HG02943 (cell line): ENCODE results near the gene JAML.
A peak's percentile ranks its signal among the peaks of the same experiment; 100 is the strongest.

Source experiments
- ATAC-seq: cut with Tn5 transposase; IDR thresholded peaks from one replicate; pipeline ENCODE4 v1.9.1; 2021; ENCODE audit warnings: mild to moderate bottlenecking, low read depth, moderate library complexity; ENCODE audit not compliant: unreplicated experiment

JAML gene, protein sequence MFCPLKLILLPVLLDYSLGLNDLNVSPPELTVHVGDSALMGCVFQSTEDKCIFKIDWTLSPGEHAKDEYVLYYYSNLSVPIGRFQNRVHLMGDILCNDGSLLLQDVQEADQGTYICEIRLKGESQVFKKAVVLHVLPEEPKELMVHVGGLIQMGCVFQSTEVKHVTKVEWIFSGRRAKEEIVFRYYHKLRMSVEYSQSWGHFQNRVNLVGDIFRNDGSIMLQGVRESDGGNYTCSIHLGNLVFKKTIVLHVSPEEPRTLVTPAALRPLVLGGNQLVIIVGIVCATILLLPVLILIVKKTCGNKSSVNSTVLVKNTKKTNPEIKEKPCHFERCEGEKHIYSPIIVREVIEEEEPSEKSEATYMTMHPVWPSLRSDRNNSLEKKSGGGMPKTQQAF

DNA sequence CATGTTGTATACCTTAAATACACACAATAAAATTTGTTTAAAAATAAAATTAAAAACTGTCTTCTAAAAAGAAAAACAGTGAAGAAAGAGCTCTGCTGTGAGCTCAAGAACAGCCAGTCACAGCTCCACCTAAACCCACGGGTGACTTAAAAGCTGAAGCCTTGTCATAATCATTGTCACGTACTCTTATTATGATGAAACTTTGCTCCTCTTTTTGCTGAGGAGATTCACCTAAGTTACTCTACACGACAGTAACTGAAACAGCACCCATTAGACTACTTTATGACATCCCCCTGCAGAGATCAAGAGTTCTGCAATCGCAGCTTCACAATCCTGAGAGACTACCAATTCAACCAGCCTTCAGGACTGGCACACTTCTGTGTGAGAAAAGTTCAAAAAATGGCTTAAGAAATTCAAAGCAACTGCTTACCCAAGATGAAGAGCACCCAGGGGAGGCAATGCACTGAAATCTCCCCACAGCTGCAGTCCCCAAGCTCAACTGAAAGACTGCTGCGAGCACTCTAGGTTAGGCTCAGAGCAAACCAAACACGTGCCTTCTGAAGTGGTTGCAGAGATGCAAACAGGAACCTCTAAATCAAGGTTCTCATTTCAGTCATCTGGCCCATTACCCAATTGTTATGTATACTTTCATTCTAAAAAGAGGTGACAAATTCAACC lies at the start of gene JAML:
JAML (minus strand) TSS at position 501 of the 678 bp plus-strand sequence. CDS start 10,145 bp downstream, outside the sequence.
- ATAC-seq, result no peak

DNA sequence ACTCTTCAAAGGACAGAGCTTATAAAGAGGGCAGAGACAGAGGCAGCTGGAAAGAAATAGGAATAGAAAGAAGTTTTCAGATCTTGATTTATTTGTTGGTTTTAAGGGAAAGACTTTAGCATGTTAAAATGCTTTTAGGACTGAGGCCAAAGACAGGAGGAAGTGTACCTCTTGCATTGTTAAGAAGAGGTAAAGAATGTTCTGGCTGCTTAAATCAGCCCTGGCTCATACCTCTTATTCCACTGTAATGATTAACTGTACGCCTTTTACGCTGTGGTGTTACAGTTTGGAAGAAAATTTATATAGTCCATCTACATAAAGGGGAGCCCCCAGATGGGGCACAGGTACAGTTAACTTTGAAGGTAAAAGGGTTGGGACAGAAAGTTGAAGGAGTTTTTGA lies 49.4 kb upstream of the JAML start:
- ATAC-seq, result no peak

DNA sequence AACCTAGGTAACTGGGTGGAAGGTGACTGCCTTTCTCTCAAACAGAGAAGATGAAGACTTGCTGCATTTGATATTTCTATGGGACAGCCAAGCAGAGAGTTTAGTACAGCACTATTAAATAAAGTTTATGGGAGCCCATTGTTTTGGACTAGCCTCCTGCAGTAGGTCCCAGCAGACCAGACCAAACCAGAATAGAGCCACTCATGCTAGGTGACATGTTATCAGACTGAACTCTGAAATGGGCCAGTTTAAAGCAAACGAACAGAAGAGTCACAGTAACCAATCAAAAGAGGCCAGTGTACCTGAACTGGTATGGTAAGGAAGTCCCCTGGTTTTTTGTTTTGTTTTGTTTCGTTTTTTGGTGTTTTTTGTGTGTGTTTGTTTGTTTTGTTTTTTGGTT lies 47.2 kb upstream of the JAML start:
- ATAC-seq, result no peak

DNA sequence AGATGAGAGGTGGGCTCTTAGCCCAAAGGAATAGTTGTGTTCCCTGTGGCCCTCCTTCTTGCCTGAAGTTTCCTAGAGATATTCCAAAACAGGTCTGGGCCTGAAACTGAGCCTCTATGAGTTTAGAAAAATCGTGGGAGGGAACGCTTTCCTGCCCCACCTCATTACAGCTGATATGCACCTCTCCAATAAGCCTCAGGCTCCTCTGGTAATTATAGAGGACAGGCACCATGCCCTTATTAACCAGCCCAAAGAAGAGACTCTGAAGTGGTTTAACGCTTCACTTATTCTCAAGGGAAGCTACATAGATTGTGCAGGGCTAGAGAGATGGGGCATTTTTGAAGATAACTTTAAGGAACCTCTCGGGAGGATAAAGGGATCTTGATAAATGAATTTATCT lies 42.7 kb upstream of the JAML start:
- ATAC-seq, result no peak

DNA sequence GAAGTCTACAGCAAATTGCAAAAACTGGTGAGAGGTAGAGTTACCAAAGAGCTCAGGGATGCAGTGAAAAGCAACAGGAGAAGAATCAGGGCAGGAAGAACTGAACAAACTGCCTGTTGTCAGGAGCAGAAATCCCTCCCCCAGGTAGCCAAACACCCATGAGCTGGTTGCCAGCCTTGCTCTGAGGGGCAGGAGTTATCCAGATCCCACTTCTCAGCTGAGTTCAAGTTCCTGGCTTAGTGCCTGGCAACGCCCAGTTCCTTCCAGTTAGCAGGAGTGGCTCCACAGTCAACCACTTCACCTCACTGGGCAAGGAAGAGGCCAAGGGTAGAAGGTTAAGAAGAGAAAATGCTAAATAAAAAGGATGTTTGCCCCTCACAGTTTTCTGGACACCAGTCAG lies 41.1 kb upstream of the JAML start:
- no peak for ATAC-seq

DNA sequence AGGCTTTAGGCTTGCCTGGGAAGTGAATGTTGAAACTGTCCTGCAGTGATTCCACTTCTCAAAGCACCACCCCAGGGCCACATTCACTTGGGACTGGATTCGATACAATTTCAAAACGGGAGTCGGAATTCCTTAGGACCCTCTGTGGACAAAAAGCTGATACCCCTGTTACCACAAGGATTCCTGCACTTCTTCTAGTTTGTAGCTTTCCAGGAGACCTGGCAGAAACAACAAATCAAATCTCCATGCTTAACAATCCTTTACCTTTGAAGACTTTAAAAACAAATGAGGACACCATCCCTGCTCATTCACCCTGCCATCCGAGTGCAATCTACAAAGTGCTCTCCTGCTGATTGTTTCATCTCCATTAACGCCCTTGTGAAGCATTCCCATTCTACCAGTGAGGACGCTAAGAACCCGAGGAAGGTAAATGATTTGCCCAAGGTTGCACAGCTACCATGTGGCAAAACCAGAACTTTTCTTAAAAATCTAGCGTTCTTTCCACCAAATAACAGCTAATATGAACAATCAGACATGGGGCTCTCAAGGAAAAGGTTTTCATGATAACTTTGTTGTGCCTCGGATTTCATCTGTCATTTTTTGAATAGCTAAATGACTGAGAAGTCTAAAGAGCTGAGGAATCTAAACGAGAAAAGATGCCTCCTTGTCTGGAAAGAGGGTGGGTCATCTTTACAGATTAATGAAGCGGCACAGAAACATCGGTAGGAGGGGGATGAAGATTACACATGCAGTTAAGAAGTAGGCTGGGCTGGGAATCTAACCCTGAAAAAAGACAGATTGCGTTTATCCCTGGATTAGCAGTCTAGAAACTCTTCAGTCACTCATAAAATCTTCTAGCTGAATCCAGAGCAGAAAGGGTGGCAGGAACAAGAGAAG lies 40.0 kb upstream of the JAML start:
- no peak for ATAC-seq

DNA sequence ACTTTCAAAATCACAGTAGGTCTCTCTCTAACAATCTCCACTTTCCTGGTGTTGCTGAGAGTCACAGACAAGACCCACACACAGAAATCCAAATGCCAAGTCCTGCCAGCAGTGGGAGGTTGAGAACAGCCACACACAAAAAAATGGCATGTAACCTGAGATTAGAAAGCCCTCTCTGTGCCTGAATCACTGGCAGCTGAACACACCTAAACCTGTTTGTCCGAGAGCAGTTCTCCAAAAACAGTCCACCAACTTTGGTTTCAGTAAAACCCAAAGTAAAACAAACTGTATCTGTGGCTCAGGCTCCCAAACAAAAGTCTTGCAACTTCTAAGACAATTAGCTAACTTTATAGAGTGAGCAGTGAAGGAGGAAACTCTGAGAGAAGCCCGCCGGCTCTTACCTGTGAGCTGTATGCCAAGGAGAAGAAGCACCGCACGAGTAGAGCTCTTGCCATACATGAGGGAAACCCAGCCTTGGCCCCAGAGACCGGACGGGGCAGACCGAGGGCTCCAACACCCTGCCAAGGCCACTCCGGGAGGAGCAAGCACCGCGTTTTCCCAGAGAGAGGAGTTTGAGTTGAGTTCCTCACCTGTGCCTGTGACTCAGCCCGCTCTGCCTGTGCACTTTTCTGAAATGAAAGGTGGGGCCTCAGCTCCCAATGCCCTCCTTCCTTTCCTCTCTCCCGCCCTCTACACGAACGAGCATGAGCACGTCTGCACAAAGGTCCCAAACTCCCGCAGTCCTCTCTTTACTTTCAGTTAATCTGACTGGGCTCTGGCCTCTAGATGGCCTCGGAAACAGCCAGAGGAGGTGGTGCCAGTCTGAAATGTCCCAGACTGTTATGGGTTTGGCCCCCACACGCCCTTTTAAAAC lies 39.1 kb upstream of the JAML start, which contains the start of gene MPZL2:
MPZL2 (minus strand) TSS at position 603 of the 874 bp plus-strand sequence; CDS start at position 459, 144 bp downstream.
- ATAC-seq, result no peak

DNA sequence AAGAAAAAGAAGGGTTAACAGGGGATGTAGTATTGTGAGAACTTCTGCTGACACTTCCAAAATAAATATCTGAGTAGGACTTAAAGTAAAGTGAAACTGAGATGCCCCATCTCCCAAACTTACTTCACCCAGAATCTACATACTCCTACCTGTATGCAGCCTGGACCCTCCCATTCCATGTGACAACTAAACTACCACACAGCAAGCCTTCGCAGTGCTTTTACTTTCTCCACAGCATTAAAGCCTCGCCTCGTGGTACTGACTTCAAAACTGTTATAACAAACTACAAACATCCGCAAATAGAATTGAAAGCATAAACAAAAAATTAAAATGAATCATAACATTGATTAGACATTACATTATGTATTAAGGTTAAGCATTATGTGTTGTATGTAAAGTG lies 38.3 kb upstream of the JAML start:
- ATAC-seq, result no peak

DNA sequence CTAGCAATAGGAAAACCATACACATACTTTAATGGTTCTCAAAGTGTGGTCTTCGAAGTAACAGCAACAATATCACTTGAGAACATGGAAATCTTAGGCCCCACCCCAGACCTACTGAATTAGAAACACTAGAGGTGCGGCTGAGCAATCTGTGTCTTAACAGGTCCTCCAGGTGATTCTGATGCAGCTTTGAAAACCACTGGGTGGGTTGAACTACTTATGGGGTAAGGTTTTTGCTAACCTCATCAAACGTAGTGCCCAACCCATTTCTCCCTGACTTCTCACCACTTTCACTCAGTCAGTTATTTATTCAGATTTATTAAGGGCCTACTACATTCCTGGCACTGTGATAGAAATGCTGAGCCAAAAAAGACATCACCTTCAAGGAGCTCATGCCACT lies 35.5 kb upstream of the JAML start:
- no peak for ATAC-seq

DNA sequence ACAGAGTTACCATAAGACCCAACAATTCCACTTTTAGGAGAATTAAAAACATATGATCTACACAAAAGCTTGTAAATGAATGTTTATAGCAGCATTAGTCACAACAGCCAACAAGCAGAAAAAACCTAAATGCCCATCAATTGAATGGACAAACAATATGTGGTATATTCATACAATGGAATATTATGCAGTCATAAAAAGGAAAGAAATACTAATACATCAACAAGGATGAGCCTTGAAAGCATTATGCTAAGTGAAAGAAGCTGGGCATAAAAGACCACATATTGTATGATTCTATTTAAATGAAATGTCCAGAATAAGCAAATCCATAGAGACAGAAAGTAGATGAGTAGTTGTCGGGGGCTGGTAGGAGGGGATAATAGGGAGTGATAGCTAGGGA lies 34.3 kb upstream of the JAML start:
- ATAC-seq, result no peak

DNA sequence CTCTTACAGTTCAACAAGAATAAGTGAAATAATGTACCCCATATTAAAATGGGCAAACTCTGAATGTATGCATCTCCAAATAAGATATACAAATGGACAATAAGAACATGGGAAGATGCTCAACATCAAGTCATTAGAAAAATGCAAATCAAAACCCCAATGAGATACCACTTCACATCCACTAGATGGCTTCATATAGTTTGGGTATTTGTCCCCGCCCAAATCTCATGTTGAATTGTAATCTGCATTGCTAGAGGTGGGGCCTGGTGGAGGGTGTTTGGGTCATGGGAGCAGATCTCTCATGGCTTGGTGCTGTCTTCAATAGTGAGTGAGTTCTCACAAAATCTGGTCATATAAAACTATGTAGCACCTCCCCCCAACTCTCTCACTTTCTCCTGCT lies 33.6 kb upstream of the JAML start:
- no peak for ATAC-seq

DNA sequence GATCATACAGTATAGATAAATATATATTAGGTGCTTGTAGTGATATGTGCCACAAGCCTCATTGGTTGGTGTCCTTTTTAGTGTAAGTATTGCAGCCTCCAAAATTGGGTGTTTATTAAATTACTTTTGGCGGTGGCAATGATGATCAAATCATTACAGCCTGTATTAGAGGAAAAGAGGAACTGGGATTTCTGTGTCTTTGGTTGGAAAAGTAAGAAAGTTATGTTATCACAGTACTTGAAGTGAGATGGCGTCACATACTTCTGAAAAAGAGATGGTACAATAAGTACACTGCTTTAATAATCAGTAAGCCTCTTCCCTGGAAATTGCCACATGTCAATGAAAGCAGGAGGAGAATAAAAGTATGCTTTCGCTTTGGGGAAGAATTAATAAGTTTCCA lies 27.9 kb upstream of the JAML start:
- ATAC-seq, result no peak

DNA sequence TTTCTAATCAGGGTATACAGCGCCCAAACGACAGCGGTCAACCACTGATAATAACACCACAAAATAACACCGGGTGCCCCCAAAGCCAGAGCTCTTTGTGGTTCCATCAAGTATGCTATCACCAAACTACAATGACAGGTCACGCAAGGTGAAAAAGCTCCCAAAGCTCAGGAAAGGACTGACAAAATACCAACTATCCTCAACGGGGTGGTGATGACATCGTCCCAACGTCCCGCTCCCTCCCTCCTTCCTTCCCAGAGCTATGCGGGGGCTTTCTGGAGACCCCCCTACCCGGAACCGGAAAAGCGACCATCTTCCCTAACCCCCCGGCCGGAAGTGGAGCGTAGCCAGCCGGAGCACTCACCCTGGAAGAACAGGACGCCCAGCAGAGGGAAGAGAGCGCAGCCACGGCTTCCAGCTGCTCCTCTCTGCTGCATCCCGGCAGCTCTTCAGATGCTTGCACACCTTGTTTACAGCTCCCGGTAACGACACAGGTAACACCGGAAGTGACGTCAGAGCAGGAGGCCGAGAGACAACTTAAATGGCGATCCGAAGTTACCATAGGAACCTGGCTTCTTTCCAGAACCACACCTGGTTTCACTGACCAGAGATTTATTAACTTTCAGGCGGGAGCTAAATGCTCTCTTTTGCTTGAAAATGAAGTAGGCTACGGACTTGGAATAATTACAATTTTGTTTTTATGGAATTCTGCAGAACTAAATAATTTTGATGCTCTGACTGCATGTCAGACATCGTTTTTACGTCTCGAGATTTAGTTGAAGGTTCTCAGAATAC lies 27.2 kb upstream of the JAML start, which contains the start of gene MPZL3:
MPZL3 (minus strand) TSS at position 508 of the 795 bp plus-strand sequence; CDS start at position 437, 71 bp downstream.
- peak; percentile 57 for ATAC-seq

DNA sequence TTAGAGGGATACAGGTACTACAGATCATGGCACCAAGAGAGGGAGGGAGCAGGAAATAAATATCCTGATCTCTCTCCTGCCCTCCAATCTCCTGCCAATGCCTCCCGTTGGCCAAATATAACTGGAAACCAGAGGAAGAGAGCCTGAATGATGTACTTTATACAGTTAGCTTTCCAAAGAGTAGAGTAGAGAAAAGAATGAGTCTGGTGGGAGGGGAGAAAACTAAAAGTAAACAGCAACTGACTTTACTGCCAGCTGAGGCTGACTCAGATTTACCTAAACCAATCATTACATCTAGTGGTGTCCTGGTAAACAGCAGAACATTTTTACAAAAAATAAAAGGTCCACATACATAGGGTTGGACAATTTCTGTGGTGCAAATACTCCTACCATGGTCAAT lies 22.2 kb upstream of the JAML start:
- ATAC-seq, result no peak

DNA sequence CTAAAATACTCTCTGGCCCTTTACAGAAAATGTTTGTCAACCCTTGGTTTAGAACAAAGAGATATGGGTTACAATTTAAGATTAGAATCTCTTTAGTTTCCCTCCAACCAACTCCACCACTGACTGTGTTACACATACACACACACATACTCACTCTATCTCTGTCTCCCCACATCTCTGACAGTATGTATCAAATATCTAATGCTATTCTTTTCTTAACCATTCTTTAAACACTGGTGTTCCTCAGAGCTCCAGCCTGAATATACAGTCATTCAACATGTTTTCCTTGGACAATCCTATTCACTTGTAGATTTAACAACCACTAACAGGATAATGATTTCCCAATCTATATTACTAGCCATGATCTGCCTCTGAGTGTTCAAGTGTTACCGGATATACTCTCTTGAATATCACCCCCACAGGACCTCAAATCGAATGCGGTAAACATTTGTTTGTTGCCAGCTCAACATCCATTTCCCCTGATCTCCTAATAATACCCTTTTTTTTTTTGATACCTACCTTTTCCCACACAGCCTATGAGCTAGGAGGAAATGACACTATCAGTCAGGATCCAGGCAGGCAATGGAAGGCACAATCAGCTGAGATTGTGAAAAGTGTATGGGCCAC lies 21.2 kb upstream of the JAML start:
- ATAC-seq, result no peak

DNA sequence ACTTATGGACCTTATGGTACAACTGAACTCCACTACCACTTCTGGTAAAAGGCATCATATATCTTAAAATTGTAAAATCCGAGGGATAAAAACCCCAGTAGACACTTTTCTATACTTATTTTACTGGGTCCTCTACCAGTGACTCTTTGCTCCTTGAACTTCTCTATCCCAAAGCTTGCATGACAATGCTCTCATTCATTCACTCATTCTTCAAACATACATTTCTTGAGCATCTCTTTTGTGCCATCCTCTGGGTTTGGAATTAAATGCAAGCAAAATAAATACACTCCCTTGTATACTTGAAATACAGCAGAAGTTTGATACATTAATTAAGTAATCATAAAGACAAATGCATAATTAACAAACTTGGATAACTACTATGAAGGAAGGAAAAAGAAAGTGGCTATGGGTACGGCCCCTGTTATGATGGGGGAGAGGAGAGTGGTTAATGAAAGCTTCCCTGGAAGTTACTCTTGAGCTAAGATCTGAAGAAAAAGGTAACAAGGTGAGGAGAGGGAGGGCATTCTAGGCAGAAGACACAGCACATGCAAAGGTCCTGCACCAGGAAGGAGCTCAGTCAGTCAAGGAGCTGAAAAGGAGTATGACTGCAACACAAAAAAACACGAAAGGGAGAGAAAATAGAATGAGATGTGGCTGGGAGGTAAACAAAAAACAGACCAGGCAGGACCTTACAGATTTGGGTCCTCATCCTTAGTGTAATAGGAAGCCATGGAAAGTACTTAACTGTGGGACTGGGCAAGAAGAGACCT lies 19.4 kb upstream of the JAML start:
- no peak for ATAC-seq

DNA sequence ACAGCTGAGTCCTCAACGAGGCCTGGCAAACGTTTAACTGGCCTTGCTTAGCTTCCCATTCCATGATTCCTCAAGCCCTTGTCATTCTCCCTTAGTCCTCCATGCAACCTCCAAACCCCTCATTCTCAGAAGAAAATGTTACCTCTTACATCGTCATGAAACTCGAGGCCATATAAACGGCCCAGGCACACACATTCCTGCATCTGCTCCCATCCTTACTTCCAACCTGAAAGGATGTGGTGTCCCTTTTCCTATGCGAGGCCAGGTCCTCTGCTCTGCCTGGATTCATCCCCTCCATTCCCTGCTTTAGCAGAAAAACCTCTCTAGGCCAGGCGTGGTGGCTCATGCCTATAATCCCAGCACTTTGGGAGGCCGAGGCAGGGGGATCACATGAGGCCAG lies 18.4 kb upstream of the JAML start:
- no peak for ATAC-seq

DNA sequence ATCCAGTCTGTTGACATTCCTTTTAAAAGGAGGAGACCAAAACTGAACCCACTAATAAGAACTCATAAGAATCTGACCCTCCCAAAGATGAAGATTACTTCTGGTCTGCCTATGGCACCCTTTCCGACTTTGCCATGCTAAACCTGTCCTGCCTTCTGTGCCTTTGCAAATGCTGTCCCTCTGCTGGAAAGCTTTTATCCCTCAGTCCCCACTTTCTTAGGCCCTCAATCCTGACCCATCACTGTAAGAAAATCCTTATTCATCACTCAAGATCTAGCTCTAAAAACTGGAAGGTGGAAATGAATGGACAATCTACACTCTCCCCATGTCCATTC lies 16.9 kb upstream of the JAML start:
- ATAC-seq, result no peak
